HG03103 (cell line): ENCODE data around the gene TDG.

ENCODE experiments used
- ATAC-seq: cut with Tn5 transposase; IDR thresholded peaks from one replicate; pipeline ENCODE4 v1.9.1; 2021; ENCODE audit warnings: low read depth; ENCODE audit not compliant: unreplicated experiment

Gene TDG

DNA sequence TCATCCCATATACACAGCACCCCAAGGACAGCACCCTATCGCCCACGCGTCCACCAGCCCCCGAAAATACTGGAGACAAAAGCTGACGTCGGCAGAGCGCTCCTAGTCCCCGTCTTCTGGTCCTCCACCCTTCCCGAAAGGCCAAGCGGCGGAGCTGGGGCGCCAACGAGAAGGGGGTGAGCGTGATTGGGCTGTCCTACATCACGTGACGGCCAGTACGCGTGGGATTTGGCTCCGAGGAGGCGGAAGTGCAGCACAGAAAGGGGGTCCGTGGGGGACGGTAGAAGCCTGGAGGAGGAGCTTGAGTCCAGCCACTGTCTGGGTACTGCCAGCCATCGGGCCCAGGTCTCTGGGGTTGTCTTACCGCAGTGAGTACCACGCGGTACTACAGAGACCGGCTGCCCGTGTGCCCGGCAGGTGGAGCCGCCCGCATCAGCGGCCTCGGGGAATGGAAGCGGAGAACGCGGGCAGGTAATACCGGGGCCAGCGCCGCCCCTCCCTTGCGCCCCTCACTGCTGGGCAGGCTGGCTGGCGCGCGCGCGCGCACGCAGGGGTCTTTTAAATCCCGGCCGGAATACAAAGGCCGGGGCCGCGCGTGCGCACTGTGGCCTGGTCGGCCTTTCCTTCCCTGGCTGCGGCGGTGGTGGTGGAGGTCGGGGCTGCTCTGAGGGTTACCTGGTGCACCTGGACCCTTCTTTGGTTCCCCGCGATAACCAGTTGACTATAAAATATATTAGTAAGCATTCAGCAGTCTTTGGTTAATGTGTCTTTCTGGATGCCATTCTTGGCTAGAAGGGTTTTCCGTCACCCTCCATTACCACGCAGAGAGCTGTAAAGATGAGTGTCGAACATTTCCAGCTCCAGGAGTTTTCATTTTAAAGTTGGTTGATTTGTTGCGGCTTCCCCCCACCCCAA lies at the start of gene TDG:
Gene TDG, plus strand, starts transcription at position 283 of the 915 bp plus-strand sequence. Its CDS starts 166 bp downstream, at position 449.
- ATAC-seq = peak; percentile 89

DNA sequence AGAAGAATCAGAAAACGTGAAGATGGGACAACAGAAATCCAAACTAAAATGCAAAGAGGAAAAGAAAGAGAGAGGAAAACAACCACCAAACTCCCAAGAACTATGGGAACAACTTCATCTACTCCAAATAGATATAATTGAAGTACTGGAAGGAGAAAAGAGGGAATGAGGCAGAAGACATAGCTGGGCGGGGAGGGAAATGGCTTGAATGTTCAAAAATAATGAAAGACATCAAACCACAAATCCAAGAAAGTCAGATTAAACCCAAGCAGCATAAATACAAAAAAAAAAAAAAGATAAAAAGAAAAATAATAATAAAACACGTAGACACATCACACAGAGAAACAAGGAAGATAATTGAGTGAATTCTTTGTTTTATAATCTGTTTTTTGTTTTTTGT lies 47.8 kb upstream of the TDG start:
- ATAC-seq = no peak

DNA sequence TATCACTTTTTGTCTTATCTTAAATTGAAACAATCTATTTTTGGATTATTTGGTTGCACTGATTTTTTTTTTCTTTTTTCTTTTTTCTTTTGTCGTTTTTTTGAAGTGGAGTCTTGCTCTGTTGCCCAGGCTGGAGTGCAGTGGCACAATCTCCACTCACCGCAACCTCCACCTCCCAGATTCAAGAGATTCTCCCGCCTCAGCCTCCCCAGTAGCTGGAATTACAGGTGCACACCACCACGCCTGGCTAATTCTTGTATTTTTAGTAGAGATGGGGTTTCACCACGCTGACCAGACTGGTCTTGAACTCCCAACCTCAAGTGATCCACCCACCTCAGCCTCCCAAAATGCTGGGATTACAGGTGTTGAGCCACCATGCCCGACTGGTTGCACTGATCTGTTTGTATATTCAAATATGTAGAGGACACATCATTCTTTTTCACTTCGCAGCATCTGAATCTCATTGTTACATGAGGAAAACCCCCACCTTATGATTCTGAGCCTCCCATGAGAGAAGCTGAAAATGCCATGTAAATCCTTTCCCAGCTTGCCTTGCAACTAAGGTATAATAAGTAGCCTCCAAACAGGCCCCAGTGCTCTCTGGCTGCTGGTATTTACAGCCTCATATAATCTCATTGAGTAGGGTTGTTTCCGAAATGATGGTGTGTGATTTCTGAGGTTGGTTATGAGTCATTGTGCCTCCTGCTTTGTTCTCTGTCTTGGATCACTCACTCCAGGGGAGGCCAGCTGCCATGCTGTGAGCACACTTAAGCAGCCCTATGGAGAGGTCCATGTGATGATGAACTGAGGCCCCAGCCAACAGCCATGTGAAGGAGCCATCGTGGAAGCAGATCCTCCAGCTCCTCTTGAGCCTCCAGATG lies 40.7 kb upstream of the TDG start:
- ATAC-seq = peak; percentile 31

DNA sequence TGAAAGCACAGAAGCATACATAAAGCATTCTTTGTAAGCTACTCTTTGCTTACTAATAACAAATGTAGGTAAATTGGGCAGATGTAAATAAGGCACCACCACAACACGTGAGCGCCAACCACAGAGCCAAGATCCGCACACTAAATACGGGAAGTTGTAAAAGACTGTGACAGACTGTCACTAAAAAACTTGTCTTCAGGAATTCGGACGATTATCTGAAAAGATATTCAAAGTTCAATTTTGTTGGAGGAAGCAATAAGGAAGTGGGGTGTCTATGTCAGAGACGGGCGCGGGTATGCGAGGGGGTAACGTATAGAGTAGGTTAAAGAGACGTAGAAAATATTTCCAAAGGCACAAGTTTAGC lies 37.0 kb upstream of the TDG start:
- ATAC-seq = no peak

DNA sequence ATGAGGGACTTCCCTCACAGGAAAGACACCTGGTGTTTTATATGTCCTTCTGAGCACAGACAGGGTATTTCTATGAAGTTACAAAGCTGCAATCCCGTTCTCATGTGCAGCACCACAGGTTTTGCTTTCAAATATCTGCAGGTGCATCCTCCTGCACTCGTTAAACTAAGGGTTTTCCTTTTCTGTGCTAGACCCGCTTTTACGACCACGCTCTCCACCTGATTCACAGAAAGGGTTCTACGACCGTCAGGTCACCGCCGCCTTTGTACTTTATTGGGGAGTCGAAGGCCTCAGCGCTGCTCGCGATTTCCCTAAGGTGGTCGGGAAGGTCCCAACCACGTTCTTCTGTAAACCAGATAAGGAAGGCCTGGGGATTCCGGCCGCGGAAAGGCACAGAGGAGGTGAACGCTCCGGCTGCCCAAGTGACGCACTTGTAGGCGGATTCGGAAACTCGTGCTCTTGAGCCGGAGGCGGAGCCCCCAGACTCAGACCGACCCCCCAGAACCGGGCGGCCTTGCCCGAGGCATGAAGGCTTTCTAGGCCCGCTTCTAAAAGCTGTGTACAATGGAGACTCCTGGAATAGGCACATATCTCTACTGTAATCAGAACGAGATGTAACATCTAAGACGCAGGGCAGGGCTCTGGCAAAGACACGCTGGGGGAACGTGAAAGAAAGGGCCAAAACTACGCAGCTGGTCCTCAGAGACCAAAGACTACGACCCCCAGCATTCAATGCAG lies 36.5 kb upstream of the TDG start:
- ATAC-seq = peak; percentile 24

DNA sequence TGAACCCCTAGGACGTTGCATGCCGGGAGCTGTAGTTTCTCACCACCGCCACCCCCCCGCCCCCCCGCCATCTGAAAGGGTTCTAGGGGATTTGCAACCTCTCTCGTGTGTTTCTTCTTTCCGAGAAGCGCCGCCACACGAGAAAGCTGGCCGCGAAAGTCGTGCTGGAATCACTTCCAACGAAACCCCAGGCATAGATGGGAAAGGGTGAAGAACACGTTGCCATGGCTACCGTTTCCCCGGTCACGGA lies 36.0 kb upstream of the TDG start:
- no peak for ATAC-seq

DNA sequence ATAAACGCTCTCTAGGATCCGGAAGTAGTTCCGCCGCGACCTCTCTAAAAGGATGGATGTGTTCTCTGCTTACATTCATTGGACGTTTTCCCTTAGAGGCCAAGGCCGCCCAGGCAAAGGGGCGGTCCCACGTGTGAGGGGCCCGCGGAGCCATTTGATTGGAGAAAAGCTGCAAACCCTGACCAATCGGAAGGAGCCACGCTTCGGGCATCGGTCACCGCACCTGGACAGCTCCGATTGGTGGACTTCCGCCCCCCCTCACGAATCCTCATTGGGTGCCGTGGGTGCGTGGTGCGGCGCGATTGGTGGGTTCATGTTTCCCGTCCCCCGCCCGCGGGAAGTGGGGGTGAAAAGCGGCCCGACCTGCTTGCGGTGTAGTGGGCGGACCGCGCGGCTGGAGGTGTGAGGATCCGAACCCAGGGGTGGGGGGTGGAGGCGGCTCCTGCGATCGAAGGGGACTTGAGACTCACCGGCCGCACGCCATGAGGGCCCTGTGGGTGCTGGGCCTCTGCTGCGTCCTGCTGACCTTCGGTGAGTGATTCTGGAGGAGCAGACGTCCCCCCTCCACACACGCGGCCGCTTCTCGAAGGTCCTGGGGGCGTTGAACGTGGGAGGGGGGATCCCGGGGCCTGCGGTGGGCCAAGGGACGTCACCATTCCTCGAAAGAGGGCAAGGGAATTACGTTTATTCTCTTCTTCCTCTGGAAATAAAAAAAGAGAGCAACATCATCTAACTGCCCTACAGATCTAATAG lies 35.5 kb upstream of the TDG start, which contains the start of gene HSP90B1:
Gene HSP90B1, plus strand, starts transcription at position 377 of the 753 bp plus-strand sequence. Its CDS starts 106 bp downstream, at position 483.
- ATAC-seq = peak; percentile 53

DNA sequence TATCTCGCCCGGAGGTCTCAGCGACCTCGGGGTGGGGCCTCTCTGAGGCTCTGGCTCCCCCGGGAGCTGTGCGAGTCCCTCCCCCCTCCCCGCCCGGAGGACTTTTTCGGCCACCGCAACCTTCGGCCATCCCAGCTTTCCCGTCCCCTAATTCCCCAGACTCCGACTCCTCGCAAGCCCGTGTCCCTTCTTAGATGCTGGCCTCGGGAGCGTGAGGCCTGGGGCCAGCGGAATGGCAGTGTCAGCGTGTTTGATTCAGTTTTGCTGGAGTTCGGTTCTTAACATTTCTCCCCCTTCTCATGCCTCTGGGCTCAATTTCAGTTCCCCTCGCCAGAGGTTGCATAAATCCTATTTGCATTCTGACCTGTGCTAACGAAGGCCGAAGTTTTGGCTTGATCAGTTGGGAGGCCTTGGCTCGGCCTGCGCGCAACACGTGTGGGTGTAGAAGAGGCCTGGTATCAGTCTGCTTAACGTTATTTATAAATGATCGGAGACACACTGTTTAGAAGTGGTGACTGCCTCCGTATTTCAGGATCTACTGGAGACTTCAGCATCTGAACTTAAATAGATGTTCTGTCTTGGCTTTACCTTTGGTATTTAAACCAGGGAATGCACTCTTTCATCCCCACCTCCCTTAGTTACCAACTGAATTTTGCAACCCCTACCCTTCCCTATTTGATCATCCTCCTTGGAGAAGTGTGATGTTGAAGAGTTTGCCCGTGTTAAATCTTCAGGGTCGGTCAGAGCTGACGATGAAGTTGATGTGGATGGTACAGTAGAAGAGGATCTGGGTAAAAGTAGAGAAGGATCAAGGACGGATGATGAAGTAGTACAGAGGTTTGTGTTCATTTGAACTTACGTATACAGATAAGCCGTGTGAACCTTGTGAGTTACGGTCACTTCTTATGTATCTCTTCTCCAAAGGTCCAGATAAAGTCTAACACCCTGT lies 34.6 kb upstream of the TDG start:
- ATAC-seq = no peak

DNA sequence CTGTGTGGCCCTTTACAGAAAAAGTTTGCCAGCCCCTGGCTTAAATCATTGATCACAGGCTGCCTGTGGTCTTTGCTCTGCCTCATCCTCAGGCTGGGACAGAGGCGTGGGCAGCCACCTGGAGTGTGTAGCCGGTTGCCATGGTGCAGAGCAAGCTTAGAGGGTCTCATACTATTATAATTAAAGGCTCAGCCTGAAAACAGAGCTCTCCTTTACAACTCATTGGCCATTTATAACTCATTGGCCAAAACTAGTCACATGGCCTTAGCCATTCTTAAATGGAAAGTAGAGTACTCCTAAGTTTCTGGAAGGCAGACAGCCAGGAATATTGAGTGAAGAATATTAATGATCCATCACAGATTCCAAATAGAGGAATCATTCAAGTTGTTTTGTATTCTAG lies 32.4 kb upstream of the TDG start:
- ATAC-seq = no peak

DNA sequence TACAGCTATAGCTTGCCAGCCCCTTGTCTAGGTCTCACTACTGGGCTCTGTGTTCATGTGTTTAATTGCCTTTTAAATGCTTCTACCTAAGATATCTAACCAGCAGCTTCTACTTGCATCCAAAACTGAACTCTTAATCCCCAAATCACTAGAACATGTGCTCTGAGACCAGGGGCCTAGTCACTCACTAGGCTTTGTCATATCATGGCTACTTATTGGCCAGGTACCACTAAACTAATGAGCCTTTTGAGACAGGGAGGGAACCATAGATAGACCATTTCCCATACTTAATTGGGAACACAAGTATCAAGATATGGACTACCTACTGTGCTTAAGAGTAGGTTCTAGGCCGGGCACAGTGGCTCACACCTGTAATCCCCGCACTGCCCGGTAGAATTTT lies 29.0 kb upstream of the TDG start:
- no peak for ATAC-seq

DNA sequence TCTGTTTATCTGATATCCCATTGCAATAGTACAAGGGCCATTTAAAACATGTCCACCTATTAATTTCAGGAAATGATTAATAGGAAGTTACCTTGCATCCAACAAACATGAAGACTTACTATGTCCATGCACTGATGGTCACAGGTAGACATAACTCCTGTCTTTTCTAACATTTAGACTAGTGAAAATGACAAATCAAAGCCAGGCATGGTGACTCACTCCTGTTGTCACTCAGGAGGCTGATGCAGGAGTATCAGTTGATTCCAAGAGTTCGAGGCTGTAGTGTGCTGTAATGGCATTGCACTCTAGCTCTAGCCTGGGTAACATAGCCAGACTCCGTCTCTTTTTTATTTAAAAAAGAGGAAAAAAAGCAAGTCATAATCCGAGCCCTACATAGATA lies 20.7 kb upstream of the TDG start:
- no peak for ATAC-seq

DNA sequence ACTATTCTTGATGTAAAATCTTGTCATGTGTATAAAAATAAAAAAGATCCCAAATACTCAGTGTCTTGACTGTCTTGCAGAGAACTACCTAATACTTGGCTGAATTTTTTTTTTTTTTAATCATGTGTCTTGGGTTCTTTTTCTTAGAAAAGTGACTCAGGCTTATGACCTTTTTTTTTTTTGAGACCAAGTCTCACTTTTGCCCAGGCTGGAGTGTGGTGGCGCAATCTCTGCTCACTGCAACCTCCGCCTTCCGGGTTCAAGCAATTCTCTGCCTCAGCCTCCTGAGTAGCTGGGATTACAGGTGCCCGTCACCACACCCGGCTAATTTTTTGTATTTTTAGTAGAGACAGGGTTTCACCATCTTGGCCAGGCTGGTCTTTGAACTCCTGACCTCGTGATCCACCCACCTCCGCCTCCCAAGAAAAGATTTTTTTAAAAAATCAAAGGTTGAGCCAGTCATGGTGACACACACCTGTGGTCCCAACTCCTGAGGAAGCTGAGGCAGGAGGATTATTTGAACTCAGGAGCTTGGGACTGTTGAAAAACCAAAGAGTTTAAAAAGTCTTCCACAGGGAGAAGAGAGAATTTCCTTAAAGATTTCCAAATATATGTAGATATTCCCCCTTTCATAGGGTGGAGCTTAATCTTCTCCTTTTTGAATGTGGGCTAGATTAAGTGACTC lies 17.7 kb upstream of the TDG start:
- no peak for ATAC-seq

DNA sequence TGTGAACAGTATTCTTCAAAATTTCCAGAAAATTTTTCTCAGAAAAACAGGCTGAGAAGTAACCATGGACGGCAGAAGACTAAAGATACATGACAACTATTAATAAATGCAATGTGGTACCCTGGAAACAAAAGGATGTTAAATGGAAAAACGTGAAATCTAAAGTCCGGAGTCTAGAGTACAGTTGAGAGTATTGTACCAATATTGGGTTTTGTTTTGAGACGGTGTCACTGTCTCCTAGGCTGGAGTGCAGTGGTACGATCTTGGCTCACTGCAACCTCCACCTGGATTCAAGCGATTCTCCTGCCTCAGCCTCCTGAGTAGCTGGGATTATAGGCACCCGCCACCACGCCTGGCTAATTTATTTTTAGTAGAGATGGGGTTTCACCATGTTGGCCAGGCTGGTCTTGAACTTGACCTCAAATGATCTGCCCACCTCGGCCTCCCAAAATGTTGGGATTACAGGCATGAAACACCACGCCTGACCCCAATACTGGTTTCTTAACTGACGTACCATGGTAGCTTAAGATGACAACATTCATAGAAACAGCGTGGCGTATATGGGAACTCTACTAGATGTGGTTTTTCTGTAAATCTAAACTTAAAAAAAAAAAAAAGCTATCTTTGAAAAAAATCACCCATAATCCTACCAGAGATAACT lies 16.8 kb upstream of the TDG start:
- ATAC-seq = no peak

DNA sequence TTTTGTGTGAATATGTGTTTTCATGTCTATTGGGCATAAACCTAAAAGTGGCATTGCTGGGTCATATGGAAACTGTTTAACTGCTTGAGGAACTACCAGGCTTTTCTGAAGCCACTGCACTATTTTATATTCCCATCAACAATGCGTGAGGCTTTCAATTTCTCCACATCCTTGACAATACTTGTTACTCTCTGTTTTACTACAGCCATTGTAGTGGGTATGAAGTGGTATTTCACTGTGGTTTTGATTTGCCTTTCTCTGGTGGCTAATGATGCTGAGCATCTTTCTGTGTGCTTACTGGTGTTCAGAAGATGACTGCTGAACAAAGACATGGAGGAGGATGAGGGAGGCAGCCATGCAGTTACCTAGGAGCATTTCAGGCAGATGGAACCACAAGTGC lies 13.2 kb upstream of the TDG start:
- ATAC-seq = no peak

DNA sequence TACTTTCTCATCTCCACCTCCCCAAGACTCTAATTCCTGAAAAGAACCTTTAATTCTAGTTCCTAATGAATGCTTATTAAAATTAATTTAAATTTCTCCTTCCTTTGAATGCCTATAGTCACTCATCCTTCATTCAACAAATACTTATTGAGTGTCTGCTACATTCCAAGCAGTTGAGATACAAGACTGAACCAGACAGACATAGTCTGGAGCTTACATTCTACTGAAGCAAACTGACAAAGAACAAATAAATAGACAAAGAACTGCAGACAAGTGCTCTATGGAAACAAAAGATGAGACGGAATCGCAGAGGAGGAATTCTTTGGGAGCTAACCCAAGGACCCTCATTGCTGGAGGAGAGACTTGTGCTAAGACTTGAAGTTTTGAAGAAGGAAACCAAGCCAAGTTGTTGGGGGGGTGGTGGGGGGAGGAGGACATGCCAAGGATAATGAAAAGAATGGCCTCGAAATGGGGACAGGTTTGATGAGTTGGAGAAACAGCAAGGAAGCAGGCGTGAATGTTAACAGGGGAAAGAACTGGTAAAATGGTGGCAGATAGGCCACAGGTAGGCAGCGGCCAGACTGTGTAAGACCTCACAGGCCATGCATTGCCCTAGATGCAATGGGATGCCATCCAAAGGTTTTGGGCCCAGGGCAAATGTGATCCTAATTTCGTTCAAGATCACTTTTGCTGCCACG lies 9.7 kb upstream of the TDG start:
- ATAC-seq = no peak

DNA sequence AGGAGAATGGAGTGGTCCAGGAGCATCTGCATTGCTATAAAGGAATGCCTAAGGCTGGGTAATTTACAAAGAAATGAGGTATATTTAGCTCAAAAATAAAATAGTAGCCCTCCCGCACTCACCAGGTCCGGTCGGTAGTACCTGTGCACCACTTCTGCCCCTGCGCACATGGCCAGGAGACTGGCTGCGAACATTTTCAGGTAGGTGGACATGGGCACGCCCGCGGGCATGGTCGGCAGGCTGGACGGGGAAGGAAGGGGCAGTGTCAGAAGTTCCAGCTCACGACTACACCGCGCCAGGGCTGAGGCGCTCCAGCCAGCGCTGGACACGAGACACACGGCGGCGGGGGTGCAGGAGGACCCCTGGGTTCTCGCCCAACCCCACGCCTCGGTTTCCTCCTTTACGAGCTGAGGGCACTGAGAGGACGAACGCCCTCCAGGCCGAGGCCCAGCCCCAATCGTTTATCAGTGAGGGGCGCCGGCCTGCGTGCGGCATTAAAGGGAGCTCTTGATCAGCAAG lies 9.1 kb upstream of the TDG start:
- no peak for ATAC-seq

DNA sequence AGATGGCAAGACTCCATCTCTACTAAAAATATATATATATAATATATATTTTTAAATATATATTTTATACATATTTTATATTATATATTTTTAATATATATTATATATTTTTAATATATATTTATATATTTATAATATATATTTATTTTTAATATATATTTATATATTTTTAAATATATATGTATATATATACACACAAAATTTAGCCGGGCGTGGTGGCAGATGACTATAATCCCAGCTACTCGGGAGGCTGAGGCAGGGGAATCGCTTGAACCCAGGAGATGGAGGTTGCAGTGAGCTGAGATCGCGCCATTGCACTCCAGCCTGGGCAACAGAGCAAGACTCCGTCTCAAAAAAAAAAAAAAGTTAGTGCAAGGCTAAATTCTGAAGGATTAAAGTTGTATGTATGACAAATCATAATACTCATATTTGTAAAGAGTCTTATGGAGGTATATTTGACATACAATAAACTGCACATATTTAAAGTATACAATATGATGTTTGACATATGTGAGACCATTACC lies 7.7 kb upstream of the TDG start:
- no peak for ATAC-seq
